HG02610 (cell line): Measurements from ENCODE around the gene PLBD2.

ENCODE experiments used
- ATAC-seq: cut with Tn5 transposase; IDR thresholded peaks from one replicate; pipeline ENCODE4 v1.9.1; 2021; ENCODE audit warnings: mild to moderate bottlenecking, moderate library complexity; ENCODE audit not compliant: unreplicated experiment

PLBD2 gene

DNA sequence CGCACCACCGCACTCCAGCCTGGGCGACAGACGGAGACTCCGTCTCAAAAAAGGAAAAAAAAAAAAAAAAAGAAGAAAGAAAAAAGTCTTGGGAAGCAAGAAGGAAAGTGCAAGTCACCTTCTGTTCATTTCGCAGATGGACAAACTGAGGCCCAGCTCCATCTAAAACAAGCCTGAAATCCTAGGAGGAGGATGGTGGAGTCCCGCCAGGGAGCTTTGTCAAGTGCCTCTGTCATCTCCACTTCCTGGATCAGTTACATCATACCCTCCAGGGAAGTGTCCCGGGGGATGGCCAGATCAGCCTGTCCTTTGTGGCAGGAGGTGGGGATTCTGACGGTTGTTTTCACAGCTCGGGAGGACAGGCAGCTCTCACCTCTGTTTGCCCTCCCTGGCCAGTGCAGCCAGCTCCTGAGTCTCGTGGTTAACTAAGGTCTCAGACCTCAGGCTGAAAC is 55.1 kb downstream of the PLBD2 start:
- ATAC-seq, result no peak

DNA sequence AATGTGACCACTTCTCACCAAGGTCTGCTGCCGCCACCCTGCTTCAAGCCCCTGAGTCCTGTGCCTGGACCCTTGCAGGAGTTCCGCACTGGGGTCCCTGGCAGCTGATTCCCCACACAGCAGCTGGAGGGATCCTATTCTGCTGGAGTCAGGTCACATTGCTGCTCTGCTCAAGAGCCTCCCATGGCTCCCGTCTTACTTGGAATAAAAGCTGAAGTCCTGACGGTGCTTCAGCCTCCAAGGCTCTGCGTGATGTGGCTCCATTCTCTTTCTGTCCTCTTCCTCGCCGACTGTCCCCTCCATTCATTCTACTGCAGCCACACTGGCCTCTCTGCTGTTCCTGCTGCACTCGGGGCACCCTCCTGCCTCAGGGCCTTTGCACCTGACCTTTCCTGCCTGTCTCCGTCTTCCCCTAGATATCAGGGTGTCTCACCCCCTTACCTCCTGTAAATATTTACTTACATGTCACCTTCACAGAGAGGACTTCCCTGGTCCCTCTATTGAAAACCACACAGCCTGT is 56.2 kb downstream of the PLBD2 start:
- no peak for ATAC-seq

DNA sequence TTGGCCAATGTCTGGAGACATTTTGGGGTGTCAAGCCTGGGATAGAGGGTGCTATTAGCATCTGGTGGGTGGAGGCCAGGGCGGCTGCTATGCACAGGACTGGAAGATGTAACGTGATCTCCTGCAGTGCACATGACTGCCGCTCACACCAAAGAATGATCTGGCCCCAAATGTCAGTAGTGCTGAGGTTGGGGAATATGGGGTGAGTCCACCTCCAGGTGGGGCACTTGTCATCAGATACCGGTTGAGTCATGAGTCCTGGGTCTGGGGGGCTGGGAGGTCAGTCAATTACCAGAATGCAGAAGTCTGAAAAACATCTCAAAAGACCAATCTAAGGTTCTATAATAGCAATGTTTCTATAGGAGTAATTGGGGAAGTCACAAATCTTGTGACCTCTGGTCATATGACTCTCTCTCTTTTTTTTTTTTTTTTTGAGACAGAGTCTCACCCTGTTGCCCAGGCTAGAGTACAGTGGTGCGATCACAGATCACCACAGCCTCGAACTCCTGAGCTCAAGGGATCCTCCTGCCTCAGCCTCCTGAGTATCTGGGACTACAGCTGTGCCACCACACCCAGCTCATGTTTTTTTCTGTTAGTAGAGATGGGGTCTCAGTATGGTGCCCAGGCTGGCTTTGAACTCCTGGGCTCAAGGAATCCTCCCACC is 57.8 kb downstream of the PLBD2 start:
- ATAC-seq, result no peak

DNA sequence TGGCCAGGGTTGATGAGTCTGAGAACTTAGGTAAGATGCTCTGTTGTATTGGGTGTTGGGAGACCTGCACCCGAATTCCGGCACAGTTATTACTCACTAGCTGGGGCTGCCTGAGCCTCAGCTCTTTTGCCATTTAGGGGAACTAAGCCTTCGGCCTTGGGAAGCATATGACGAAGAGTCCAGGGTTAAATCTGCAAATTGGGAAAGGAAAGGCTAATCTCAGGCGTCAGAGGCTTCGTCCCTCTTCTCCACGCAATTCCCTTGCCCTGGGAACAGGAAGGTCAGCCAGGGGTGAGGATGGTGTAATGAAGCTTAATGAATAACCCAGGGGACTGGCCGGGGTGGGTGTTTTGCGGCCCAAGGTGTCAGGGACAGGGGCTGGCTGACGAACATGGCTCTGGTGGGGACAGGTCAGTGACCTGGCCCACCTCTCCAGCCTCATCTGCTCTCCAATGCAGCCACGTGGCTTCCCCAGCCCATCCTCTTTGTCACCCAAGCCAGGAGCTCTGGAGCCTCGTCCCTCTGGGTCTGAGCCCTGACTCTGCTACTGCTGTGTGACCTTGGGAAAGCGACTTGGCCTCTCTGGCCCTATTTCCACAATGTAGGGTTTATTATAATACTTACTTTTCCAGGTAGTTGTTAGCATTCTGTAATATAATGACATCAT is 60.0 kb downstream of the PLBD2 start:
- no peak for ATAC-seq

DNA sequence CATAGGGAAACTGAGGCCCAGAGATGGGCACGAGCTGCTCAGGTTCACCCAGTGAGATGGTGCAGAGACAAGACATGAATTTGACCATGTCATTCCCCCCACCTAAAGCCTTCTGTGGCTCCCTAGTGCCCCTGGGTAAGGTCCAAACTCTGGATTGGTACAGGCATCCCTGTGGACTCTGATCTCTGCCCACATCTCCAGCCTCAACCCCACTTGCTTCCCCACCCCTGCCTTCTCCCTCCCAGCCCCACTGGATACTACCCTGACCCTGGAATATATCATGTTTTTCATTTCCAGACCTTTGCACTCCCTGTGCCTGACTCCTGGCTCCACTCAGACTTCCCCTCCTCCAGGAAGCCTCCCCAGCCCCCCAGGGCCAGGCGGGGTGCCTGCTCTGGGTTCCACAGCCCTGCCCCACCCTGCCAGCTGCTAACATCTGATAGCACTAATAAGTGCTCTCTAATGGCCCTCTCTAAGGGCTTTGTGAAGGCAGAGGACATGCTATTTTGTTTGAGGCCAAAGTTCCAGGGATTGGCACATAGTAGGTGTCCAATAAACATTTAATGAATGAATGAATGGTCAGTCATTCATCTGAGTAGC is 62.7 kb downstream of the PLBD2 start:
- ATAC-seq, result no peak

DNA sequence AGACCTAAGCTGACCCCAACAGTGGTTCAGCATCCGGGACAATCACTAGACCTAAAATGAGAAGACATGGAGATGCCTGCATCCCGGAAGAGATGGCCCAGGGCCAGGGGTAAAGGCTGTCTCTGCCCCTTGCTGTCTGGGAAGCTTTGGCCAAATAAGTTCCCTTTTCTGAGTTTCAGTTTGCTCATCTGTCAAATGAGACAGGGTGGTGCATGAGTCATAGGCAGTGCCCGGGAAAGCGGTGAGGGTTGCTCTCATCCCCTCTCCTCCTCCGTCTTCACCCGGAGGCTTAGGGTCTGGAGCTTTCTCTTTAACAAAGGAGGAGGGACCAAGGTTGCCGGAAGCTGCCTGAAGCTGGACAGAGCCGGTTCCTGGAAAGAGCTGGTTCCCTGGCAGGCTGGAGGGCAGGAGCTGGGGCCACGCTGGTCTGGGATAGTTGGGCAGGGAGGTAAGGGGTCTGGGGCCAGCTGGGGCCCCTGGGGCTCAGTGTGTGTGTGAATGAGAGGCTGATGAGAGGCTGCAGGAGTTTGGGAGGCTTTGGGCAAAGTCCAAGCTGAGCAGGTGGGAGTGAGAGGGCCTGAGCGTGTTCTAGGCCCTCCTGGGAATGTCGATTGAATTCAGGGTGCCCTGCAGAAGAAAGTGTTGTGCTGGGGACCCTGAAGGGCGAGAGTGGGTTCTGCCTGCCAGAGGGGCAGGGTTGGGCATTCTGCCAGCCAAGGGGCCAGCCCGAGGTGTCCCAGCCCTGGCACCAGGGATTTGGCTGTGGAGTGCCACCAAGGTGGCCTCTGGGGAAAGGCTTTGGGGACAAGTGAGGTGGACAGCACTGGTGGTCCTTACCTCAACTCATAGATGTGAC is 63.9 kb downstream of the PLBD2 start, which contains the start of gene SDSL:
SDSL (plus strand) TSS at position 351 of the 856 bp plus-strand sequence. CDS start 5,603 bp downstream, outside the sequence.
- ATAC-seq, result peak; percentile 94

DNA sequence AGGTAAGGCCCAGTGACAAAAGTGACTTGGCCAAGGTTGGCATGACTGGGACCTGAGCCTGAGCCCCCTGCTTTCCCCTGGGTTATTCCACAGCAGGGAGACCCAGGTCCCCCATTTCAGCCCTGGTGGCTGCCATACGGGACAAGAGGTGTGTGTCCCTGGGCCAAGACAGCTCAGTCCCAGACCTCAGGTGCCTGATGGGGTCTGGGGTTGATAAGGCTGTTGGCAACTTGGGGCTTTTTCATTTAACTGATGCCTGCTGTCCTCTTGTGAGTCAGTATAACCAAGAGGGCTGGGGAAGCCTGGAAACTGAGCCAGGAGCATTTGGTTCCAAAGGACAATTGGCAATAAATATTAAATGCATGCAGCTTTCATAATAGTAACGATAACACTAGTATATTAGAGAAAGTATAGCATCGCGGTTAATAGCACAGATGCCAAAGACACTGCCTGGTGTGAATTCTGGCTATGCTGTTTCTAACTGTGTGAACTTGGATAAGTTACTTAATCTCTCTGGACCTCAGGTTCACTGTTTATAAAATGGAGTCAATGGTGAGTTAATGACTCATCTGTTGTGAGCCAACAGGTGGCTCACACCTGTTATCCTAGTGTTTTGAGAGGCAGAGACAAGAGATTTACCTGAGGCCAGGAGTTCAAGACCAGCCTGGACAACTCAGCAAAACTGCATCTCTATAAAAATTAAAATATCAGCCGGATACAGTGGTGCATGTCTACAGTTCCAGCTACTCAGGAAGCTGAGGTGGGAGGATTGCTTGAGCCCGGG is 64.7 kb downstream of the PLBD2 start:
- ATAC-seq, result no peak

DNA sequence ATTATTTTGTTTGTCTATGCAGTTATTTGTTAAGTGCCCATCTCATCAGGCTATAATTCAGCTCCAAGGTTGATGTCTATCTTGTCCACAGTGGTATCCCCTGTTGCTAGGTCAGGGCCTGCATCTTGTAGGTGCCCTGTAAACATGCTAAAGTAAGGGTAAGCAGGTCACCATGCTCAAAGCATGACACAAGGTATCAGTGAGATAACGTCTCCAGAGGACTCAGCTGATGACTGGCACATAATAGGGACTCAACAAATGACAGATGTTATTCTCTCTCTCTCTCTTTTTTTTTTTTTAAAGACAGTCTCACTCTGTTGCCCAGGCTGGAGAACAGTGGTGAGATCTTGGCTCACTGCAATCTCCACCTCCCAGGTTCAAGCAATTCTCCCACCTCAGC is 66.1 kb downstream of the PLBD2 start:
- ATAC-seq, result no peak

DNA sequence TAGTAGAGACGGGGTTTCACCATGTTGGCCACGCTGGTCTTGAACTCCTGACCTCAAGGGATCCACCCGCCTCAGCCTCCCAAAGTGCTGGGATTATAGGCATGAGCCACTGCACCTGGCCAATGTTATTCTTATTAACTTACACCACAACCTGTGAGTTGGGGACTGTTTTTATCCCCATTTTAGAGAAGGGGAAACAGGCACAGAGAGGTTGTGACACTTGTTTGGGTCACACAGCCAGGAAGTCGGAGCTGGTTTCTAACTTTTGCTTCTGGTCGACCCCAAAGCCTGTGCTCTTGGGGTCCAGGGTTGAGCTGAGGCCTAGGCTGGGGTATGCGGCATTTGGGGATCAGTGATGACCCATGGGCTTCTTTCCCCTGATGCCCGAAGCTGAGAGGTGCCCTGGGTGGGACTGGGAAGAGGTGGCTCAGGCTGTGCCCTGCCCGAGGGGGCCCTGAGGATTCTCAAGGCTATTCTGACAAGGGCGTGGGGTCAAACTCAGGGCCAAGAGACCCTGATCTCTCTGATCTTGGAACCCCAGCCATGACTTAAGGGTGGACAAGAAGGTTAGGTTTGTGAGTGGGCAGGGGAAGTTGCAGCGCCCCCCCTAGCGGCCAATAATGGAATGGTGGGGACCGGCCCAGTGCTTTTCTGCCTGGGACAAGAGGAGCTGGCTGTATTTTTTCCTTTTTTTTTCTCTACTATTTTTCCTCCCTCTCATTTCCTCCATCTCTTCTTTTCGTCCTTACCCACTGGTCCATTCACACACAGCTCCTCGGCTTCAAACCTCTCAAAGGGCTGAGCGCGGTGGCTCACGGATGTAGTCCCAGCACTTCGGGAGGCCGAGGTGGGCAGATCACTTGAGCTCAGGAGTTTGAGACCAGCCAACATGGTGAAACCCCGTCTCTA is 66.8 kb downstream of the PLBD2 start:
- no peak for ATAC-seq

DNA sequence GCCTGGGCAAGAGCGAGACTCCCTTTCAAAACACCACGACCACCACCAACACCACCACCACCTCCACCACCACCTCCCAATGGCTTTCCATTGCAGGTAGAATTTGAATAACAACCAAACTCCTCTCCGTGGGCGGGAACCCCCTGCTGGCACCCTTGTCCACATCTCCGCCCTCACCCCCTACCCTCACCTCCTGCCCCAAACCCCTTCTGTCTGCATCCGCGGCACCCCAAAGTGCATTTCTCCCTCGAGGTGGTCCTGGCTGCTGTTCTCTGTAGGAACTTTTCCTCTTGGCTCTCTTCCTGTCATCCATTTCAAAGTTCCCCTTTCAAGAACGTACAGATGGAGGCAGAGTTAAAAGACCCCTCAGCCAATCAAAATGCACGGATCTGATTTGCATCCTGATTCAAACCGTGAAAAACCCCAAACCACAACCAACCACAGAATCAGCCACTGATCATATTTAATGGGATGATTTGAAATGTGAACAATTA is 67.6 kb downstream of the PLBD2 start:
- ATAC-seq, result no peak

DNA sequence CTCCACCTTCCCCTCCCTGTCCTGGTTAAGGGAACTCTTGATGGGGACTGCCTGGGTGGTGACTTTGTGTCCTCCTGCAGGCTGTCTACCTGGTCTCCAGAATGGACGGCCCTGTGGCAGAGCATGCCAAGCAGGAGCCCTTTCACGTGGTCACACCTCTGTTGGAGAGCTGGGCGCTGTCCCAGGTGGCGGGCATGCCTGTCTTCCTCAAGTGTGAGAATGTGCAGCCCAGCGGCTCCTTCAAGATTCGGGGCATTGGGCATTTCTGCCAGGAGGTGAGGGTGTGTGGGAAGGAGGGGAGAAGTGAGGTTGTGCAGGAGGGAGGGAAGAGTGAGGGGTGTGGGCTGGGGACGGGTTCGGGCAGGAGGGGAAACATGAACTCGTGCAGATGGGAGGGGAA is 69.5 kb downstream of the PLBD2 start:
- no peak for ATAC-seq

DNA sequence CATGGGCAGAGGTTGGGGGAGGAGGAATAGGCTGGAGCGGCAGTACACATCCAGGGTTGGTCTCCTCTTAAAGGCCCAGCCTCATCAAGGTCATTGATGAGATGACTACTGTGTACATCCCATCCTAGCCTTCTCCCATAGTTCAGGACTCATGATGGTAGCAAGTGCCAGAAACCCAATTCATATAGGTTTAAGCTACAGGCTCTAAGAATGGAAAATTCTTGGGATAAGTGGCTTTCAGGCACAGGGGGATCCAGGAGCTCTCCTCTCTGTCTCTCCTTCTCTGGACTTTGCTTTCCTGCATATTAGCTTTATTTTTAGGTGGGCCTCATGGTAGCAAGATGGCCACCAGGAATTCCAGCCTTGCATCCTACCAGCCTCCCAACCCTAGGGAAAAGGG is 70.1 kb downstream of the PLBD2 start:
- ATAC-seq, result no peak

DNA sequence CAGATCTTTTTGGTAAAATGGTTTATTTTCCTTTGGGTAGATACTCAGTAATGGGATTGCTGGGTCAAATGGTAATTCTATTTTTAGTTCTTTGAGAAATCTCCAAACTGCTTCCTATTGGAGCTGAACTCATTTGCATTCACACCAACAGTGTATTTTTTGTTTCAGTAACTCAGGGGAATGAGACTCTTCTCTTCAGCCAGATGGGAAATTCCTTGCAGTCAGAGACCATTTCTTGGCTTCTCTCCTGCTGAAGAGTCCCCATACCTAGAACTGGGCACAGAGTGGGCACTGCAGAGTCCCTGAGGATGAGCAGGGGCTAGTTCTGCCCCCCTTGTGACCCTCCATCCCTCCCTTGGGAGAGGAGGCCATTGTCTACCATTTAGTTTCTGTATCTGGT is 74.6 kb downstream of the PLBD2 start:
- ATAC-seq, result no peak

DNA sequence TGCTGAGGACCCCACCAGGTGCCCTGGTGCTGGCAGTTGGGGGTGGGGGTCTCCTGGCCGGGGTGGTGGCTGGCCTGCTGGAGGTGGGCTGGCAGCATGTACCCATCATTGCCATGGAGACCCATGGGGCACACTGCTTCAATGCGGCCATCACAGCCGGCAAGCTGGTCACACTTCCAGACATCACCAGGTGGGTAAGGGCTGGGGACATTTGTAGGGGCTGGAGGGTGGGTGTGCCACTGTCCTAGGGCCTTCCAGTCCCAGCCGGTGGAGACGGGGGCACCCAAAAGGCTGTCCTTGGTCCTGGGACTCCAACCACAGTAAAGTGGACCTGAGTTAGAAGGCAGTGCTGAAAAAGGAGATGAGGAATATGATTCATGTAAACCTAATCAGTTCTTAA is 77.0 kb downstream of the PLBD2 start:
- no peak for ATAC-seq

DNA sequence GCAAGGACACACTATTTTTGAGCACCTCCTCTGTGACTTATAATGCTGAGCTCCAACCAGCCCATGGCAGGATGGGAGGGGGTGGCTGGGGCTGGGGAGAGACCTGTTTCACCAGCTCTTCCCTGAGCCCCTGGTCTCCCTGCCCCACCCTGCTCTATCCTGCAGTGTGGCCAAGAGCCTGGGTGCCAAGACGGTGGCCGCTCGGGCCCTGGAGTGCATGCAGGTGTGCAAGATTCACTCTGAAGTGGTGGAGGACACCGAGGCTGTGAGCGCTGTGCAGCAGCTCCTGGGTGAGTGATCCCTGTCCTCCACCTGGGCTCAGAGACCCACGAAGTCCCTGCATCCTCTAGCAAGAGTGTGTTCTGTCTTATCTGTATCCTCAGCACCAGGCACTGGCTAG is 78.2 kb downstream of the PLBD2 start:
- ATAC-seq, result no peak

DNA sequence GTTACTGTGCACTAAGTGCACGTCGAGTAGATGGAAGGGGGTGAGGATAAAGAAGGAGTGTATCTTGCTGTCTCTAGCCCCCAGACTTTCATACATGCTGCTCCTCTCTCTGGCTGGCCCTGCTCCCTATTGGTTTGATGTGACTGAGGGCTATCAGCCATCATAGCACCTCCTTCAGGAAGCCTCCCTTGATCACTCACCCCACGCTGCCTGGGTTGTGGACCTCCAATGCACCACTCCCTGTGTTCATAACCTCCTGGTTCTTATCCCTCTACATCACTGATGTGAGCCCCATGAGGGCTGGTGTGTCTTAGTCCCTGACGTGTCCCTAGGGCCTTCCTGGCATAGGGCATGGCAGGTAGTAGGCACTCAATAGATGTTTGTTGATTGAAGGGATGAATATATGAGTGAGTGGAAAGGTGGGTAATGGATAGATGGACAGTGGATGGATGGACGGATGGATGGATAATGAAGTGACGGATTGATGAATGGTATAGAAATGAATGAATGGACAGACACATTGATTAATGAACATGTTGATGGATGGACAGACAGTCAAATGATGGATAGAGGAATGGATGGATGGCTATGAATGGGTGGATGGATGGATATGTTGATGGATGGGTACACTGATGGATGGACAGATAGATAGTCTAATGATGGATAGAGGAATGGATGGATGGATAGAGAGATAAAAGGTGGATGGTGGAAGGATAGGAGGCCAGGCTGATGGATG is 78.8 kb downstream of the PLBD2 start:
- no peak for ATAC-seq

DNA sequence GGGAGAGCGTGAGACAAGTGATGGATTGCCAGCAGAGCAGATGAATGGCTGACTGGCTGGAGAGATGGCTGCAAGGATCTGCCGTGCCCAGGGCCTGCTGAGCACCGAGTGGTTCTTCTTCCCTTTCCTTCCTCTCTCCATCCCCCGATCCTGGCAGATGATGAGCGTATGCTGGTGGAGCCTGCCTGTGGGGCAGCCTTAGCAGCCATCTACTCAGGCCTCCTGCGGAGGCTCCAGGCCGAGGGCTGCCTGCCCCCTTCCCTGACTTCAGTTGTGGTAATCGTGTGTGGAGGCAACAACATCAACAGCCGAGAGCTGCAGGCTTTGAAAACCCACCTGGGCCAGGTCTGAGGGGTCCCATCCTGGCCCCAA is 79.3 kb downstream of the PLBD2 start:
- no peak for ATAC-seq

DNA sequence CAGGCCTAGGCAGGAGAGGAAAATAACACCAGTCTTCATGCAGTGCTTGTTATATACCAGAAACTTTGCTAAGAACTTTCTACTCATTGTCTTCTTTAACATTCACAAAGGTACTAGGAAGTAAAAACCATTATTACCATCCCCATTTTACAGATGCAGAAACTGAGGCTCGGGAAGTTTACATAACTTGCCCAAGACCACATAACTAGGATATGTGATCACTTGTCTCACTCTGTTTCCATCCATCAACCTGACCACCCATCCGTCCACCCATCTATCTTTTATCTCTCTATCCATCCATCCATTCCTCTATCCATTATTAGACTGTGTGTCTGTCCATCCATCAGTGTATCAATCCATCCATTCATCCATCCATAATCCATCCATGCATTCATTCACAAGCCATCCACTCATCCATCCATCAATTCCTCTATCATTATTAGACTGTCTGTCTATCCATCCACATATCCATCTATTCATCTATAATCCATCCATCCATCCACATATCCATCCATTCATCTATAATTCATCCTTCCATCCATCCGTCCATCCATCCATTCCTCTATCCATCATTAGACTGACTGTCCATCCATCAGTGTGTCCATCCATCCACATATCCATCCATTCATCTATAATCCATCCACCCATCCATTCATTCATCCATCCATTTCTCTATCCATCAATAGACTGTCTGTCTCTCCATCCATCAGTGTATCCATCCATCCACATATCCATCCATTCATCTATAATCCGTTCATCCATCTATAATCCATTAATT is 80.3 kb downstream of the PLBD2 start:
- ATAC-seq, result no peak
